Mucosa of stomach (tissue), 1 donor: ENCODE measurements around the gene PAX8.

Experiments used
- H3K27me3 ChIP-seq: one replicate; pipeline ENCODE4 v1.7.0; 2013; ENCODE audit warnings: mild to moderate bottlenecking, low read length; ENCODE audit not compliant: control insufficient read depth, insufficient read depth
- H3K36me3 ChIP-seq: one replicate; pipeline ENCODE4 v1.7.0; 2013; ENCODE audit warnings: low read length; ENCODE audit not compliant: control insufficient read depth, insufficient read depth
- H3K4me1 ChIP-seq: one replicate; pipeline ENCODE4 v1.7.0; 2013; ENCODE audit warnings: mild to moderate bottlenecking, low read length; ENCODE audit not compliant: control insufficient read depth, insufficient read depth
- H3K4me3 ChIP-seq: one replicate; pipeline ENCODE4 v1.7.0; 2013; ENCODE audit warnings: low read length
- H3K9ac ChIP-seq: one replicate; pipeline ENCODE4 v1.7.0; 2013; ENCODE audit warnings: mild to moderate bottlenecking, low read length, moderate library complexity
- H3K9me3 ChIP-seq: one replicate; pipeline ENCODE4 v1.7.0; 2013; ENCODE audit warnings: mild to moderate bottlenecking, low read length, moderate library complexity; ENCODE audit not compliant: control insufficient read depth
- donor health status: Pancreatic carcinoma.

Gene PAX8

DNA sequence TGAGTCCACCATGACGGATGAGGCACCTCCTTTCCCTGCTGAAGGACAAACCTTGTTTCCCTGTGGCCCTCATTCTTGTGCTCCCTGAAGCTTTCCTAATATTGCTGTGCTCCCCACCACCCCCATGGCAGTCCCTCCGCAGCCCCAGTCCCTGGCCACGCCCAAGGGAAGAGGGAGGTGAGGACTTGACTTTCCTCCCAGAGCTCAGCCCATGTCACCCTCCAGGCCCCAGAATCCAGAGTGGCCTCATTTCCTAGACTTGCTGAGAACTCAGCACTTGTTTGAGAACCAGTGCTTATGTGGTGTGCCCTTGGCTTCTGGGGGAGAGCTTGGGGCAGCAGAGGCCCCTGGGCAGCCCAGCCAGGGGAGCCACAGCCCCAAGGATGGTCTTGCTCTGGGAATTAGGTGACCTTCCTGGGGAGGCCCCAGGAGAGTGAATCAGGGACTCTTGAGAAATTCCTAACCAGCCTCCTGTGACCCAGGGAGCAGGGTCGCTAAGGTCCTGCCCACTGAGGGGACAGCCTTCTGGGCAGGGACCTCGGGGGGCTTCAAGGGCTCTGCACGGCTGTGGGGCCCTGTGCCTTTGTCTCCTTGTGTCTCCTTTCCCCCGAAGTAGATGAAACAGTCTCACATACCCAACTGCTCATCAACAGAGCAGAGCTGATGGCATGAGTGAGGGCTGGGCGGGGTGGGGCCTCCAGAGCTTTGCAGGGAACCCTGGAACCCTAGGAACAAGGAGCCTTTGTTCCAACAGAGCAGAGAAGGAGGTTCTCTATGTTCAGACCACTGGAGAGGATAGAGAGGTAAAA is 77.0 kb downstream of the PAX8 start:
- no peak overlapping the region for H3K4me3 ChIP-seq
- no peaks in the 10 kb centered on the region for H3K27me3 ChIP-seq
- no peak overlapping the region for H3K9ac ChIP-seq
- H3K36me3 ChIP-seq, result no peaks in the 10 kb centered on the region
- no peaks in the 10 kb centered on the region for H3K9me3 ChIP-seq
- peaks cover 16% of the 10 kb centered on the region for H3K4me1 ChIP-seq

DNA sequence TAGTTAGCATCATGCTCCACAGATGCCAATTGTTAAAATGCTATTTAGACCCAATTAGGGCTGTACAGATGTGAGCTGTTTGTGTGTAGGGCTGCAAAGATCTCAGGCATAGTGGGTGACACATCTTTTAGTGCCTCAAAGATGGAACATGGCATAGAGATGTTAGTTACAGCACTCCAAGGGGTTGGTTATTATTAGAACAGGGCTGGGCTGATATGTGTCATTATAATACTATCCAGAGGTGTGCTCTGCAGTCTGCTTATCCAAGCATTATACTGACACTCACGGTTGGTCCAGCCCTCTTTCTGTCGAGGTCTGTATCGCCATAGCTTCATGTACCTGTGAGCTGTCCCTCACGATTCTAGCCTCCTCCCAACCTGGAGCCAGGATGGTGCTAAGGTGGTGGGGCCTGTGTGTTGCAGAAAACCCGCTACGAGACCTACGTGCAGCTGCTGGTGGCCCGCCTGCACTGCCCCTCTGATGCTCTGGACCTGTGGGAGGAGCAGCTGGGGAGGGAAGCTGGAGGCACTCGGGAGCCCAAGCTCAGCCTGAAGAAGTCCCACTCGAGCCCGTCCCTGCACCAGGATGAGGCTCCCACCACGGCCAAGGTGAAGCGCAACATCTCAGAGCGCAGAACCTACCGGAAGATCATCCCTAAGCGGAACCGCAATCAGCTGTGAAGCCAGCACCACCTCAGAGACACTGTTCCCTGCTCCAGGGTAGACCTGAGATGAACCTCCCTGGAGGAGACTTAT is 77.8 kb downstream of the PAX8 start:
- no peak overlapping the region for H3K9ac ChIP-seq
- H3K36me3 ChIP-seq, result no peaks in the 10 kb centered on the region
- H3K27me3 ChIP-seq, result no peaks in the 10 kb centered on the region
- H3K9me3 ChIP-seq, result no peaks in the 10 kb centered on the region
- no peak overlapping the region for H3K4me3 ChIP-seq
- peaks cover 16% of the 10 kb centered on the region for H3K4me1 ChIP-seq

DNA sequence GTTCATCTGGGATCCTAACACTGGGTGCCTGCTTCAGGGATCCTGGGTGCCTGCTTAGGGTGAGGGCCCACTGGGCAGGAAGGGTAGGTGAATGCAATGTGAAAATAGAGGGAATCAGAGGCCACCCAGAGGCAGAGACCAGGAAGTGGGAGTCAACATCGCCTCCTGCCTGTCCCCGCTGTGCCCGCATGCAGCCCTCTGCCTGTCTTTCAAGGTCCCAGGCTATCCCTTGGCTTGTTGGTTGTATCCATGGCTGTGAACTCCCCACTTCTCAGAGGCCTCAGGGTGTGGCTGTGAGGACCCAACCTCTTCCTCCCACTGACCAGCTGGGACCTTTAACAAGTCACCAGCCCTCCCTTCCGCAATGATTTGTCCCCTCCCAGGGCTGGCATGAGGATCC is 78.5 kb downstream of the PAX8 start:
- no peaks in the 10 kb centered on the region for H3K9me3 ChIP-seq
- H3K4me3 ChIP-seq, result no peak overlapping the region
- H3K9ac ChIP-seq, result no peak overlapping the region
- no peaks in the 10 kb centered on the region for H3K27me3 ChIP-seq
- no peaks in the 10 kb centered on the region for H3K36me3 ChIP-seq
- peaks cover 16% of the 10 kb centered on the region for H3K4me1 ChIP-seq

DNA sequence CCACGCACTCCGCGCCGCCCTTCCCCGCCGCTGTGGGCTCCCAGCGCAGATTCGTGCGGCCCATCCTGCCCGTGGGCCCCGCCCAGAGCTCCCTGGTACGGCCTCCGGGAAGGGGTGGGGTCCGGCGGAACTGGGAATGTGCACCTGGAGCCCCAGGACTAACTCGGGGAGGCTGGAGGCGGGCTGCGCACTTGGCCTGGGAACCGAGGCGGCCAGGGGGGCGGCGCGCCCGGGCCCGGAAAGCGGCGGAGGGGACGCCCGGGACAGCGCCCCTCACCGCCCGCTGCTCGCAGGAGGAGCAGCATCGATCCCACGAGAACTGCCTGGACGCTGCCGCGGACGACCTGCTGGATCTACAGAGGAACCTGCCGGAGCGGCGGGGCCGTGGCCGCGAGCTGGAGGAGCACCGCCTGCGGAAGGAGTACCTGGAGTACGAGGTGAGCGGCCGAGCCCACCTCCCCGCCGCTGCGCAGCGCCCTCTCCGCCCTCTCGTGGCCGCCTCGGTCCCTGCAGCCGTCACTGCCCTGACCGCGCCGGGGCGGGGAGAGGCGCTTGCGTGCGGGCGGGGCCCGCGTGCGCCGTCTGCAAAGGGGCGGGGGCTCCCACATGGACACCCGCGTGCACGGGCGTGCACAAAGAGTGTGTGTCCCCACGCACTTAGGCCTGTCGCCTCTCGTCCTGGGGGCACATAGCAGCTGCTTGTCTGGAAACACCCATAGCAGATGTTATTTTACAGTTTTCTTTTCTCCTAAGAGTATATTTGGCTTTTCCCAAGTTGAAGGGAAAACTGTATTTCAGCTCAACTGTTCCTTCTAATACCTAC is 79.7 kb downstream of the PAX8 start:
- Histone ChIP-seq H3K9me3 (no peaks in the 10 kb centered on the region), H3K36me3 (no peaks in the 10 kb centered on the region), H3K4me3 (peak overlapping the region; percentile 33), H3K27me3 (no peaks in the 10 kb centered on the region), H3K9ac (peak overlapping the region; percentile 66), H3K4me1 (peaks cover 16% of the 10 kb centered on the region)

DNA sequence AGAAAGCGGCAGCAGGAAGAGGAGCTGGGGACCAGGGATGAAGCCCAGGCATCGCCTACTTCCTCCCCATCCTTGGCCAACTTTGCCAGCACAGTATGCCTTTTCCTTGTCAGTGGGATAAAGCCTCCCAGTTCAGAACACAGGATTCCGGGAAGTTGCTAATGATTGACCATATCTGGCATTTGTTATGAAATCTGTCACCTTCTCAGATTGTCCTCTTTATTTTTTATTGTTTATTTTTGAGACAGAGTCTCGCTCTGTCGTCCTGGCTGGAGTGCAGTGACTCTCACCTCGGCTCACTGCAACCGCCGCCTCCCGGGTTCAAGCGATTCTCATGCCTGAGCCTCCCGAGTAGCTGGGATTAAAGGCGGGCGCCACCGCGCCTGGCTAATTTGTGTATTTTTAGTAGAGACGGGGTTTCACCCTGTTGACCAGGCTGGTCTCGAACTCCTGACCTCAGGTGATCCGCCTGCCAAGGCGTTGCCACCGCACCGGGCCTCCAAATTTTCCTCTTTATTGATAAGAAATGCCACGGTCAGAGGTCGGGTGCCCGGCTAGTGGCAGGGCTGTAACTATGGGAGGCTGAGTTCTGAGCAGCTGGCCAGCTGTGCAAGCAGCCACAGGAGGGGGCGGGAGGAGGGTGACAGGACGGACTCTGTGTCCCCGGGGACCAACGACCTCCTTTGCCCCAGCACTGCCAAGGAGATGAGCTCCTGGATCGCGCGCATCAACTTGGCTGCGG is 80.5 kb downstream of the PAX8 start:
- no peaks in the 10 kb centered on the region for H3K9me3 ChIP-seq
- peaks cover 16% of the 10 kb centered on the region for H3K4me1 ChIP-seq
- H3K36me3 ChIP-seq, result no peaks in the 10 kb centered on the region
- peak overlapping the region; percentile 66 for H3K9ac ChIP-seq
- H3K4me3 ChIP-seq, result no peak overlapping the region
- H3K27me3 ChIP-seq, result no peaks in the 10 kb centered on the region

DNA sequence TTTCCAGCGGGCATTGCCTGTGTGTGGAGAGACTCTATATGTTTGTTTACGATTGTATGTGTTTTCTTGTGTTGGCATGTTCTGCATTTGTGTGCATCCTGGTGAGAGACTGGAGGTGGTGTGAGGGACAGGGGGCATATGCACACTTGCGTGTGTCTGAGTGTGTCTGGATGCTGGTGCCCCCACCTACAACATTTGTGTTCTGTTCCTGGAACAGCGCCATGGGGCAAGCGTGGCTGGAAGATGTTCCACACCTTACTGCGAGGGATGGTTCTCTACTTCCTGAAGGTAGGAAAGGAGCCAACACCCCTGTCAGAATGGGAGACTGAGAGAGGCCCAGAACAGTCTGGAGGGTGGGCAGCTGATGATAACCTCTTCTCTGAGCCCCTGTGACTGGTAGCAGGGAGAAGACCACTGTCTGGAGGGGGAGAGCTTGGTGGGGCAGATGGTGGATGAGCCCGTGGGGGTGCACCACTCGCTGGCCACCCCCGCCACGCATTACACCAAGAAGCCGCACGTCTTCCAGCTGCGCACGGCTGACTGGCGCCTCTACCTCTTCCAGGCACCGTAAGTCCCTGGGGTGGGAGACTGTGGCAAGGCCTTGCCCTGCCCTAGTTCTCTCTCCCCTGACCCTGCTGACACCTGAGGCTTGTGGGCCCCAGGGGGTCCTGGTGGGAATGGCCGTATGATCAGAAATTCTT is 81.2 kb downstream of the PAX8 start:
- Histone ChIP-seq H3K9me3 (no peaks in the 10 kb centered on the region), H3K27me3 (no peaks in the 10 kb centered on the region), H3K9ac (no peak overlapping the region), H3K36me3 (peaks cover 5% of the 10 kb centered on the region), H3K4me3 (no peak overlapping the region), H3K4me1 (peaks cover 16% of the 10 kb centered on the region)

DNA sequence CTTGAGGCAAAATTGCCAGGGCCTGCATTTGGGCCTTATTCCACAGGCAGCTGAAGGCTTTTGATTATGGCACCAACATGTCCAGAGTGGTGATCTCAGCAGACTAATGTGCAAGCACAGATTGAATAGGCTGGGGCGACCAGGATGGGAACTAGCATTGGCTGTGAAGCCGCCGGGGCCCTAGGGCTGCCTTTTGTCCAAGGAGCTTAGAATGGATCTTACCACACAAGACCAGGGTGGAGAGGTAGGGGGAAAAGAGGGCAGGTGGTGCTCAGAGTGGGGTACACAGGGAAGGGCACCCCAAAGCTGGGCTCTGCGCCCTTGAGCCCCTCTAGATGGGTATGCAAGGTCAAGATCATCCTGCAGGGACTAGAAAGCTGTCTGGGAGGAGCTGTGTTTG is 81.9 kb downstream of the PAX8 start:
- H3K9me3 ChIP-seq, result no peaks in the 10 kb centered on the region
- H3K4me1 ChIP-seq, result peaks cover 16% of the 10 kb centered on the region
- H3K27me3 ChIP-seq, result no peaks in the 10 kb centered on the region
- no peak overlapping the region for H3K4me3 ChIP-seq
- H3K36me3 ChIP-seq, result peaks cover 5% of the 10 kb centered on the region
- H3K9ac ChIP-seq, result no peak overlapping the region

DNA sequence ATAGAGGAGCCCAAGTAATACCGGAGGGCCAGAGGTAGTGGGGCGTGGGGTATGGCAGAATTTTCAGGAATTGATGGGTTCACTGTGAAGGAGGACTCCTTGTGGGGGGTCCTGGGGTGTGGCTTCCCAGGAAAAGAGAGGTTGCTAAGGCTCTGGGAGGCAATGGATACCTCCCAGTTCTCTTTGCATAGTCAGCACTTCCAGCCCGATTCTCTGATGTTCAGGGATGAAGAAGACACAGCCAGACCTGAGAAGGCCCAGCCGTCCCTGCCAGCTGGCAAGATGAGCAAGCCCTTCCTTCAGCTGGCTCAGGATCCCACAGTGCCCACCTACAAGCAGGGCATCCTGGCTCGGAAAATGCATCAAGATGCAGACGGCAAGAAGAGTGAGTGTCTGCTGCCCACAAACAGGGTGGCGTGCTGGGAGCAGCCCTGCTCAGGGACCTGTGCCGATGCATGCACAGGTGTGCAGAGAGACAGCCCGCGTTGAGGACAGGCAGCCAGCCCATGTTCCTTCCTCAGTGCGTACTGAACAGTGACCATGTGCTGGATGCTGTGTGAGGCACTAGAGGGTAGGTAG is 82.7 kb downstream of the PAX8 start:
- Histone ChIP-seq H3K4me3 (no peak overlapping the region), H3K27me3 (no peaks in the 10 kb centered on the region), H3K9me3 (no peaks in the 10 kb centered on the region), H3K36me3 (peaks cover 5% of the 10 kb centered on the region), H3K9ac (no peak overlapping the region), H3K4me1 (peaks cover 16% of the 10 kb centered on the region)

DNA sequence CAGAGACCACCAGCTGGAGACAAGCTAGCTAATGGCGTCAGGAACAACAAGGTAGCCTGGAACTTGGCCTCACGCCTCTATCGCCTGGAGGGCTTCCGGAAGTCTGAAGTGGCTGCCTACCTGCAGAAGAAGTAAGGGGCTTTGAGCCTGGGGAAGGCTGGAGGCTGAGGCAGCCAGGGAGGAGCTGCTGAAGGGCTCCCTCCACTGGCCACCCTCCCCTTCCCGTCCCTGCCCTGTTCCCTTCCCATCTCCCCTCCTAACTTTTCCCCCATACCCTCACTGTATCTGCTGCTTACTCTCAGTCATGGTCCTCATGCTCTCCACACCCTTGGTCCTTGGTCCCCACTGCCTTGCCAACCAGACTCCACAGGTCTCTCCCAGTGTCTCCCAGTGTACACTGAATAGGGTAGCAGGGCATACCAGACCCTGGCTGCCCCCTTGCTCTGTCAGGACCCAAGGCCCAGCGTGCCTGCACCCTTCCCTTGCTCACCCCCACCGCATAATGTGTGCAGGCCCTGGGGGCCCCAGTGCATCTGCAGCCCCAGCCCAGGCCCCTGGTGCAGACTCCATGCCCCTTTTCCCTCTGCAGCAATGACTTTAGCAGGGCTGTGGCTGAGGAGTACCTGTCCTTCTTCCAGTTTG is 86.1 kb downstream of the PAX8 start:
- no peaks in the 10 kb centered on the region for H3K4me1 ChIP-seq
- H3K27me3 ChIP-seq, result no peaks in the 10 kb centered on the region
- H3K4me3 ChIP-seq, result no peak overlapping the region
- no peak overlapping the region for H3K9ac ChIP-seq
- H3K36me3 ChIP-seq, result peaks cover 5% of the 10 kb centered on the region
- no peaks in the 10 kb centered on the region for H3K9me3 ChIP-seq

DNA sequence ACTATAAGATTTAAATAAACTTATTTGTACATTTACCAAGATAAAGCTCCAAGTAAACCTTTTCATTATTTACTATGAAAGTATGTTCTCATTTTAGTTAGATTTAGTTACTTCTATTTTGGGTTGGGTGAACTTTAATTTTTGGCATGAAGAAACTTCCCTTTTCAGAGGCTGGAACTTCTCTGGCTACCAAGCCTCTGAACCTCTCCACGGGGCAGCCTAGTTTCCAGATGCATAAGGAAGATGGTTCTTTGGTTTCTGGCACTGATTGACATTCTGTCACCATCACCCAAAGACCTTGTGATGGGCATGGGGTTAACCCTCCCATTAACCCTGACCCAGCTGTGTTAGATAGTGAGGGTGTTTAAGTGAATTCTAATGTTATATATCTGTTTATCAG is 87.8 kb downstream of the PAX8 start:
- Histone ChIP-seq H3K4me3 (no peak overlapping the region), H3K27me3 (no peaks in the 10 kb centered on the region), H3K36me3 (peaks cover 5% of the 10 kb centered on the region), H3K9ac (no peak overlapping the region), H3K4me1 (peaks cover 2% of the 10 kb centered on the region), H3K9me3 (no peaks in the 10 kb centered on the region)
